Common myeloid progenitor, CD34-positive (primary cell): ENCODE data around the gene LGALS14.
"Not testable (repeated sequence)": the region's sequence is repeated elsewhere in the genome, so short reads cannot be mapped to it uniquely, and the experiment has no call there.

Experiments
- CTCF ChIA-PET: fragments of 350-600 bp; sonication (Branson Sonifier 250); formaldehyde crosslinking; loops from one replicate; lab custom pipeline; 2021; ENCODE audit warnings: antibody characterized with exemption; lab: Charles Lee
- POLR2A ChIA-PET: fragments of 350-600 bp; sonication (Branson Sonifier 250); formaldehyde crosslinking; loops from one replicate; lab custom pipeline; 2021; ENCODE audit warnings: antibody characterized with exemption; lab: Charles Lee
- DNase-seq, 3 donors: peaks; one replicate each; pipeline versions ENCODE4 v3.0.0 to v3.0.0-alpha.2; 2013
- H3K27ac ChIP-seq, 2 experiments: 1 replicate in 1 of 2; 2 replicates in 1 of 2; pipeline ENCODE4 v1.7.0; 2013; ENCODE audit warnings: inconsistent platforms in 2 of 2, low read length in 2 of 2, mild to moderate bottlenecking in 2 of 2, low read depth in 1 of 2, moderate library complexity in 1 of 2; ENCODE audit not compliant: severe bottlenecking in 2 of 2, insufficient read depth in 1 of 2, poor library complexity in 1 of 2
- H3K27me3 ChIP-seq, 5 experiments: replicated peaks in 2 of 5; 1 replicate in 3 of 5; 2 replicates in 2 of 5; pipeline versions ENCODE4 v1.6.1 to v1.7.0; 2013; ENCODE audit warnings: low read length in 4 of 5, mild to moderate bottlenecking in 2 of 5, moderate library complexity in 2 of 5, inconsistent platforms in 1 of 5; ENCODE audit not compliant: insufficient read depth in 5 of 5, control insufficient read depth in 4 of 5
- H3K36me3 ChIP-seq, 4 experiments: 1 replicate in 2 of 4; 2 replicates in 2 of 4; pipeline versions ENCODE4 v1.6.1 to v1.7.0; 2013; ENCODE audit warnings: low read length in 3 of 4, control low read depth in 1 of 4, mild to moderate bottlenecking in 1 of 4; ENCODE audit not compliant: control insufficient read depth in 4 of 4, insufficient read depth in 4 of 4
- H3K4me1 ChIP-seq, 4 experiments: 1 replicate in 3 of 4; 2 replicates in 1 of 4; pipeline versions ENCODE4 v1.6.1 to v1.7.1; 2013; ENCODE audit warnings: low read length in 3 of 4, mild to moderate bottlenecking in 3 of 4, control low read depth in 1 of 4, inconsistent platforms in 1 of 4, moderate library complexity in 1 of 4; ENCODE audit not compliant: control insufficient read depth in 4 of 4, insufficient read depth in 4 of 4; ENCODE audit errors: control extremely low read depth in 1 of 4
- H3K4me3 ChIP-seq, 7 experiments: 1 replicate in 4 of 7; 2 replicates in 3 of 7; pipeline versions ENCODE4 v1.5.1 to v1.7.0; 2013; ENCODE audit warnings: mild to moderate bottlenecking in 7 of 7, low read length in 6 of 7, moderate library complexity in 6 of 7, inconsistent platforms in 2 of 7, low read depth in 2 of 7, control low read depth in 1 of 7; ENCODE audit not compliant: insufficient read depth in 4 of 7, control insufficient read depth in 1 of 7; ENCODE audit errors: extremely low read depth in 1 of 7
- H3K9me3 ChIP-seq, 5 experiments: 1 replicate in 4 of 5; 2 replicates in 1 of 5; pipeline versions ENCODE4 v1.6.1 to v1.7.1; 2013; ENCODE audit warnings: low read length in 4 of 5, mild to moderate bottlenecking in 2 of 5, inconsistent platforms in 1 of 5, low read depth in 1 of 5, moderate library complexity in 1 of 5; ENCODE audit not compliant: control insufficient read depth in 4 of 5, insufficient read depth in 2 of 5; ENCODE audit errors: control extremely low read depth in 1 of 5
- WGBS: methylation state at CpG from one replicate; pipeline ENCODE4 v1.1.5; 2013; ENCODE audit not compliant: insufficient coverage; 5-methylcytosine and 5-hydroxymethylcytosine counted together

LGALS14 gene

GRCh38 chr19:39709026-39709872 is 5.0 kb downstream of the LGALS14 start:
- Histone ChIP-seq H3K4me1 (peaks cover 0 to 2% (median 1%) of the 10 kb centered on the region in 4 experiments), H3K9me3 (no peaks in the 10 kb centered on the region), H3K36me3 (no peaks in the 10 kb centered on the region), H3K27me3 (peaks cover 0 to 3% (median 0%) of the 10 kb centered on the region in 5 experiments), H3K27ac (no peak overlapping the region), H3K4me3 (no peak overlapping the region)
- DNase-seq: no peak
- POLR2A ChIA-PET: no interaction called here
- WGBS: 94% methylated on average over 4 of the region's 5 CpGs
- CTCF ChIA-PET: no interaction called here

- H3K36me3 ChIP-seq: no peaks in the 10 kb centered on the region
- POLR2A ChIA-PET: no interaction called here
- 94% methylated on average over 3 of the region's 4 CpGs for WGBS
- no peak overlapping the region for H3K27ac ChIP-seq
- no peak overlapping the region for H3K4me3 ChIP-seq
- peaks cover 0 to 2% (median 1%) of the 10 kb centered on the region in 4 experiments for H3K4me1 ChIP-seq
- H3K9me3 ChIP-seq: no peaks in the 10 kb centered on the region
- H3K27me3 ChIP-seq: peaks cover 0 to 3% (median 0%) of the 10 kb centered on the region in 5 experiments
- CTCF ChIA-PET: no interaction called here
- DNase-seq: no peak
Observed at GRCh38 chr19:39710333-39710890, 6.1 kb downstream of the LGALS14 start.

- CTCF ChIA-PET, H3K4me1 ChIP-seq, H3K27me3 ChIP-seq, POLR2A ChIA-PET, H3K9me3 ChIP-seq, H3K4me3 ChIP-seq, H3K36me3 ChIP-seq, H3K27ac ChIP-seq, DNase-seq: not testable (repeated sequence)
- WGBS: 67% methylated on average over 2 of the region's 3 CpGs
Observed at GRCh38 chr19:39720144-39720543, 15.9 kb downstream of the LGALS14 start.

GRCh38 chr19:39725995-39726394 is 21.7 kb downstream of the LGALS14 start:
- no peaks in the 10 kb centered on the region for H3K9me3 ChIP-seq
- no peaks in the 10 kb centered on the region for H3K4me1 ChIP-seq
- H3K4me3 ChIP-seq: no peak overlapping the region
- ChIA-PET POLR2A (no interaction called here), CTCF (no interaction called here)
- H3K36me3 ChIP-seq: no peaks in the 10 kb centered on the region
- DNase-seq: no peak
- H3K27ac ChIP-seq: no peak overlapping the region
- peaks cover 3 to 10% (median 7%) of the 10 kb centered on the region in 5 experiments for H3K27me3 ChIP-seq

- H3K27me3 ChIP-seq: peaks cover 3 to 13% (median 5%) of the 10 kb centered on the region in 5 experiments
- H3K4me3 ChIP-seq: no peak overlapping the region
- ChIA-PET POLR2A (no interaction called here), CTCF (no interaction called here)
- H3K27ac ChIP-seq: no peak overlapping the region
- H3K9me3 ChIP-seq: no peaks in the 10 kb centered on the region
- H3K4me1 ChIP-seq: no peaks in the 10 kb centered on the region
- no peak for DNase-seq
- H3K36me3 ChIP-seq: no peaks in the 10 kb centered on the region
- 94% methylated on average over 9 of the region's 10 CpGs for WGBS
Observed at GRCh38 chr19:39727070-39727800, 23.0 kb downstream of the LGALS14 start.

GRCh38 chr19:39728040-39728439 is 23.8 kb downstream of the LGALS14 start:
- ChIA-PET CTCF (no interaction called here), POLR2A (no interaction called here)
- peaks cover 0 to under 1% (median 0%) of the 10 kb centered on the region in 5 experiments for H3K9me3 ChIP-seq
- no peaks in the 10 kb centered on the region for H3K4me1 ChIP-seq
- no peaks in the 10 kb centered on the region for H3K36me3 ChIP-seq
- no peak overlapping the region for H3K27ac ChIP-seq
- peaks cover 3 to 13% (median 5%) of the 10 kb centered on the region in 5 experiments for H3K27me3 ChIP-seq
- no peak for DNase-seq
- H3K4me3 ChIP-seq: no peak overlapping the region
- 100% methylated on average over 3 of the region's 6 CpGs for WGBS

- no peaks in the 10 kb centered on the region for H3K4me1 ChIP-seq
- ChIA-PET CTCF (no interaction called here), POLR2A (no interaction called here)
- H3K36me3 ChIP-seq: no peaks in the 10 kb centered on the region
- no peak overlapping the region for H3K4me3 ChIP-seq
- DNase-seq: no peak
- peaks cover 3 to 13% (median 5%) of the 10 kb centered on the region in 5 experiments for H3K27me3 ChIP-seq
- H3K27ac ChIP-seq: no peak overlapping the region
- H3K9me3 ChIP-seq: peaks cover 0 to 3% (median 0%) of the 10 kb centered on the region in 5 experiments
- no CpG with 5 or more reads among the region's 4 CpGs for WGBS
Observed at GRCh38 chr19:39729594-39729993, 25.3 kb downstream of the LGALS14 start.
